Measurements from ENCODE around the gene TMC4. TPM values are rescaled to one million over a fixed set of nuclear protein-coding genes. Genes with fewer than 3 reads are reported as not detected.
"Not testable (repeated sequence)": the region's sequence is repeated elsewhere in the genome, so short reads cannot be mapped to it uniquely, and the experiment has no call there.

The TMC4 gene
- total RNA-seq (2013) = 2.3 TPM
- 1 to 10 TPM; 1.5 to 2.5 (median 2.1) TPM for polyA plus RNA-seq
- 0.40 and 0.69 TPM in 2 replicates for polyA minus RNA-seq
- 0.25 to 2.1 (median 1.1) reads per million in 11 experiments for total RNA-seq

DNA sequence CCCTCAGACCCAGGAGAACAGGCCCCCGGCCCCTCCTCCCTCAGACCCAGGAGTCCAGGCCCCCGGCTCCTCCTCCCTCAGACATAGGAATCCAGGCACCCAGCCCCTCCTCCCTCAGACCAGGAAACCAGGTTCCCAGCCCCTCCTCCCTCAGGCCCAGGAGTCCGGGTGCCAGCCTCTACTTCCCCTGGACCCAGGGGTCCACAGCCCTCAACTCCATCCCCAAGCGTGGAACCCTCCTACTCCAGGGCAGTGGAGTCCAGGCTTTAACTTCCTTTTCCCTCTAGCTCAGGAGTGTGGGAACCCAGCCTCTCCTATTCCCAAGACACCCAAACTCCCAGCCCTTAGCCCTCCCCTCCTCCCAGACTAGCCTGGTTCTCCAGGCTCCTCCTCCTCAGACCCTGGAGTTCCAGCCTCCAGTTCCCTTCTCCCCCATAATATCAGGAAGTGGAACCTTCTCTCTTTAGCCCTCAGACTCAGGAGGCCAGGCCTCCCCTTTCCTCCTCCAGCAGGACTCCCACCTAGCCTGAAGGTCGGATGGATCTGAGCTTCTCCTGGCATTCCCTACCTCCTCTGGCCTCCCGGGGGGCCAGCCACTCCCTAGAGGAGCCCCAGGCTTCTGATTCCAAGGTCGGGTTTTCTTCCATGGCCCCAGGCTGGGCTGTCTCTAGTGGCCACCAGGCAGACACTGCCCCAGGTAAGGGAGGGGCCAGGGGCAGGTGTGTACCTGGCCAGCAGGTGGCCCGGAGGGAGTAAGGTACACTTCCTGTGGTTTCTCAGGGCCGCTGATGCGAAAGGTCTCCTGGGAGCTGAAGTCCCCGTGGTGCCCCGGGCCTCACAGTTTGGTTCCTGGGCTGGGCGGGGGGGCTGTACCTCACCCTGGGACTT, at the start of gene TMC4:
Gene TMC4 (minus strand): TSS at position 690 of the 888 bp plus-strand sequence. CDS start 43 bp downstream, at position 647.
- Mint-ChIP-seq H3K4me3 (peak within 1 kb of the TSS in 1 of 2 donors; percentile 21), H3K27ac (peak within 1 kb of the TSS in 2 of 7 donors; percentile 25 to 45), H3K36me3 (peaks cover 9 to 32% of the 10 kb centered on the region in 2 donors), H3K27me3 (ENCODE audit: low read depth in 3 of 3) (peaks cover 0 to 8% (median 1%) of the 10 kb centered on the region in 3 donors), H3K4me1 (peaks cover 21% of the 10 kb centered on the region), H3K9me3 (peaks cover 0 to 4% (median 0%) of the 10 kb centered on the region in 7 donors)
- no peak within 1 kb of the TSS for H3K4me2 ChIP-seq (replicated peaks; ENCODE audit: extremely low read depth, low read length, poor library complexity, severe bottlenecking)
- H3K4me1 ChIP-seq (ENCODE audit: control insufficient read depth in 1 of 2, insufficient read depth in 2 of 2, low read length in 2 of 2) = peaks cover 21 to 29% of the 10 kb centered on the region in 2 donors
- no peak within 1 kb of the TSS for H3K9ac ChIP-seq (ENCODE audit: insufficient read depth, low read length, poor library complexity, severe bottlenecking)
- TF ChIP-seq CTCF (IDR thresholded peaks at IDR 0.05) = no peak
- no peak within 1 kb of the TSS for H3K4me3 ChIP-seq (replicated peaks in 1 of 3; ENCODE audit: low read depth in 2 of 3, low read length in 3 of 3)
- no peaks in the 10 kb centered on the region for H3K9me3 ChIP-seq (replicated peaks in 1 of 2; ENCODE audit: control insufficient read depth in 1 of 2, insufficient read depth in 1 of 2, low read length in 2 of 2)
- no peak within 1 kb of the TSS for H2AFZ ChIP-seq (ENCODE audit: insufficient read depth, low read depth, low read length, poor library complexity, severe bottlenecking)
- intact Hi-C loops (cut with micrococcal nuclease) = loop anchor here in 1 of 2 donors (5.0 kb wide), 1 partner anchor 155 kb away; no protein-coding TSS in a partner anchor
- H3K79me2 ChIP-seq (ENCODE audit: insufficient read depth, low read length) = no peaks in the 10 kb centered on the region
- DNase-seq = peak in 1 of 3 donors; percentile 18
- WGBS (ENCODE audit: insufficient coverage) = 25% methylated on average over 11 of the region's 13 CpGs
- H4K20me1 ChIP-seq (ENCODE audit: insufficient read depth, low read length) = no peaks in the 10 kb centered on the region
- H3K27me3 ChIP-seq (ENCODE audit: control insufficient read depth in 2 of 2, insufficient read depth in 2 of 2, low read length in 2 of 2) = no peaks in the 10 kb centered on the region
- peaks cover 9% of the 10 kb centered on the region in 2 donors for H3K36me3 ChIP-seq (replicated peaks in 1 of 2; ENCODE audit: control insufficient read depth in 1 of 2, insufficient read depth in 2 of 2, low read length in 2 of 2)
- no peak within 1 kb of the TSS for H3K27ac ChIP-seq (ENCODE audit: low read depth in 1 of 2, low read length in 2 of 2)

DNA sequence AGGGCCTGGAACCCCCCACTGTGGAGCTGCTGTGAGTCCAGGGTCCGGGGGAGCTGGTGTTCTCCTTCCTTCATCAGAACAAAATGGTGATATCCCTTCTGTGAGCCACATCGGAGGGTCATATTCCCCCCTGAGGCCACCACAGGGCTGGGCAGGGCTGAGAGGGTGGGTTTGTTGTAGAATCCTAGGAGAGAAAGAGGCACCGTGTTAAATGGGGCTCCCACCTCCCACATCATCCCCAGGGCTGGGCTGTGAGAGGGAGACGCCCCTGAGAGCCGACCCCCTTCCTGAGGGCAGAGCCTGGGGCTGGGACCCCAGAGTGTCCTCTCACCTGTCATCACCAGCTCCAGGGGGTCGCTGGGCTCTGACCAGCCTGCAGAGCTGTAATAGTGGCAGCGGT, 49.0 kb upstream of the TMC4 start:
- H3K36me3 Mint-ChIP-seq = peaks cover 37 to 38% of the 10 kb centered on the region in 2 donors
- Histone ChIP-seq H3K27ac (ENCODE audit: low read depth in 1 of 2, low read length in 2 of 2) (peak overlapping the region; percentile 90 to 97), H4K20me1 (ENCODE audit: insufficient read depth, low read length) (peaks cover 17% of the 10 kb centered on the region), H3K36me3 (replicated peaks in 1 of 2; ENCODE audit: control insufficient read depth in 1 of 2, insufficient read depth in 2 of 2, low read length in 2 of 2) (peaks cover 28 to 30% of the 10 kb centered on the region in 2 donors), H3K9ac (ENCODE audit: insufficient read depth, low read length, poor library complexity, severe bottlenecking) (peak overlapping the region; percentile 86), H3K4me3 (replicated peaks in 1 of 3; ENCODE audit: low read depth in 2 of 3, low read length in 3 of 3) (peak overlapping the region; percentile 60 to 88 (median 71)), H3K4me1 (ENCODE audit: control insufficient read depth in 1 of 2, insufficient read depth in 2 of 2, low read length in 2 of 2) (peaks cover 53 to 62% of the 10 kb centered on the region in 2 donors), H3K79me2 (ENCODE audit: insufficient read depth, low read length) (peaks cover 33% of the 10 kb centered on the region)
- intact Hi-C loops (cut with micrococcal nuclease); H2AFZ ChIP-seq (ENCODE audit: insufficient read depth, low read depth, low read length, poor library complexity, severe bottlenecking); H3K9me3 Mint-ChIP-seq; DNase-seq; H3K27me3 ChIP-seq (ENCODE audit: control insufficient read depth in 2 of 2, insufficient read depth in 2 of 2, low read length in 2 of 2); H3K27me3 Mint-ChIP-seq (ENCODE audit: low read depth in 3 of 3); H3K9me3 ChIP-seq (replicated peaks in 1 of 2; ENCODE audit: control insufficient read depth in 1 of 2, insufficient read depth in 1 of 2, low read length in 2 of 2); H3K4me2 ChIP-seq (replicated peaks; ENCODE audit: extremely low read depth, low read length, poor library complexity, severe bottlenecking): not testable (repeated sequence)
- peak overlapping the region; percentile 84 to 97 for H3K4me3 Mint-ChIP-seq
- peak overlapping the region; percentile 77 to 100 (median 98) for H3K27ac Mint-ChIP-seq
- WGBS (ENCODE audit: insufficient coverage) = no CpG with 5 or more reads among the region's 7 CpGs
- H3K4me1 Mint-ChIP-seq = peaks cover 54% of the 10 kb centered on the region

DNA sequence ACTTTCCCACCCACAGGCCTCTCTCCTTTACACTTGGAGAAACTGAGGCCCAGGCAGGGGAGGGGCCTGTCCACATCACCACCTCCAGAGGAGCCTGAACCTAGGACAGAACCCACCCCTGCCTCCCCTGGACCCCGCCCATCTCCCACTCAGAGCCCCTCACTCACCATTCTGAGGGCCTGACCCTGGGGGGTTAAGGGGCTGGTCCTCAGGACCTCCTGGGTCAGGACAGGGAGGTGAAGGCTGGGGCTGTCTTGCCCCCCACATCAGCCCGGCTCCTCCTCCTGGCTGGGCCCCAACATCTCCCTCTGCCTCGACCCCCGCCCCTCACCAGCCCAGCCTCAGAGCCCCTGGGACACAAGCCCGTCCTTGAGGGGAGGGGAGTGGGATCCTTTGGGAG, 46.7 kb upstream of the TMC4 start:
- Histone ChIP-seq H3K4me1 (ENCODE audit: control insufficient read depth in 1 of 2, insufficient read depth in 2 of 2, low read length in 2 of 2) (peaks cover 50 to 78% of the 10 kb centered on the region in 2 donors), H3K36me3 (replicated peaks in 1 of 2; ENCODE audit: control insufficient read depth in 1 of 2, insufficient read depth in 2 of 2, low read length in 2 of 2) (peaks cover 36 to 41% of the 10 kb centered on the region in 2 donors), H4K20me1 (ENCODE audit: insufficient read depth, low read length) (peaks cover 26% of the 10 kb centered on the region), H3K4me3 (replicated peaks in 1 of 3; ENCODE audit: low read depth in 2 of 3, low read length in 3 of 3) (peak overlapping the region in 1 of 3 experiments; percentile 28), H3K79me2 (ENCODE audit: insufficient read depth, low read length) (peaks cover 33% of the 10 kb centered on the region)
- H3K9me3 Mint-ChIP-seq; H3K9ac ChIP-seq (ENCODE audit: insufficient read depth, low read length, poor library complexity, severe bottlenecking); H3K27ac ChIP-seq (ENCODE audit: low read depth in 1 of 2, low read length in 2 of 2); H3K27me3 Mint-ChIP-seq (ENCODE audit: low read depth in 3 of 3); H3K27ac Mint-ChIP-seq; H3K9me3 ChIP-seq (replicated peaks in 1 of 2; ENCODE audit: control insufficient read depth in 1 of 2, insufficient read depth in 1 of 2, low read length in 2 of 2); H3K4me3 Mint-ChIP-seq; H3K27me3 ChIP-seq (ENCODE audit: control insufficient read depth in 2 of 2, insufficient read depth in 2 of 2, low read length in 2 of 2); DNase-seq; H3K4me2 ChIP-seq (replicated peaks; ENCODE audit: extremely low read depth, low read length, poor library complexity, severe bottlenecking); H2AFZ ChIP-seq (ENCODE audit: insufficient read depth, low read depth, low read length, poor library complexity, severe bottlenecking); intact Hi-C loops (cut with micrococcal nuclease): not testable (repeated sequence)
- no CpG with 5 or more reads among the region's 5 CpGs for WGBS (ENCODE audit: insufficient coverage)
- peaks cover 68% of the 10 kb centered on the region for H3K4me1 Mint-ChIP-seq
- peaks cover 46 to 51% of the 10 kb centered on the region in 2 donors for H3K36me3 Mint-ChIP-seq

Data from CD14-positive monocyte (primary cell).